ENCODE measurements around the gene RAB11FIP3. TPM values are rescaled to one million over a fixed set of nuclear protein-coding genes. Genes with fewer than 3 reads are reported as not detected.

The RAB11FIP3 gene
- total and polyA plus RNA-seq, 2 of the 13 experiments (the other 11 are each of a cell fraction or from before 2014, with no cell fraction given), result 34.3 to 57.6 TPM

DNA sequence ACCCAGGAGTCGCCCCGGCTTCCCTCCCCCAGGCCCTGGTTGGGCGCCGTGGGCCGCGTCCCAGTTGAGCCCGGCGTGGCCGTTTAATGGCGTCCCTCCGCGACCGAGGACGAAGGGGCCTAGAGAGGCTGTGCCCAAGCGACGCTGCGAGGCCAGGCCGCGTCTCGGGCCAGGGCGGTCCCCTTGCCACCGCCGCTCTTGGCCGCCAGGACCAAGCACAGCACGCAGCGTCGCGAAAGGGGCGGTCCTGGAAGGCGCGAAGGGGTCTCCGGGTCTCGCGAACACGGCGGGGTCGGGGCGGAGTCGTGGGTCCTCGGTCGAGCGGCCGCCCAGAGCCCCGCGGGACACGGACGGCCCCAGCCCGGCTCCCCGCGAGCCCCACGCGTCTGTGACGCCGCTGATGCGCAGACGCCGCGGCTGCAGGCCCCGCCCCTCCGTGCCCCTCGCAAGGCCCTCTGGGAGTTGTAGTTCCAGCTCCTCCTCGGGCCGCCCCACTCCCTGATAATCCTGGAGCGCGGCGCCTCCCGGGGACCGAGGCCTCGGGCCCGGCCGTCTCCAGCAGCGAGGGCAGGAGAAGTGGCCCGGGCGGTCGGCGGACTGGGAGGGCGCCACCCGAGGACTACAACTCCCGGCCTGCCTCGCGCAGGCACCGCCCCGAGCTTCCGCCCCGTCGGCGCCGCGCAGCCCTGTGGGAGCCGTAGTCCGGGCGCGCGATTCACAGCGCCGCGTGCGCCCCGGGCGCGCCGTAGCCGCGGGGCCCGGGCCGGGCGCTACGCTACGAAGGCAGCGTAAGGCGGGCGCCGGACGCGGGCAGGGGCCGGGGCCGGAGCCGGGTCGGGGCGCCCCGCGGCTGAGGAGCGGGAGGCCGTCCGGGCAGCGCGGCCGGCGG is 101.8 kb downstream of the RAB11FIP3 start, which contains the start of gene CAPN15 (continued):
- TF ChIP-seq, protein P1, sequence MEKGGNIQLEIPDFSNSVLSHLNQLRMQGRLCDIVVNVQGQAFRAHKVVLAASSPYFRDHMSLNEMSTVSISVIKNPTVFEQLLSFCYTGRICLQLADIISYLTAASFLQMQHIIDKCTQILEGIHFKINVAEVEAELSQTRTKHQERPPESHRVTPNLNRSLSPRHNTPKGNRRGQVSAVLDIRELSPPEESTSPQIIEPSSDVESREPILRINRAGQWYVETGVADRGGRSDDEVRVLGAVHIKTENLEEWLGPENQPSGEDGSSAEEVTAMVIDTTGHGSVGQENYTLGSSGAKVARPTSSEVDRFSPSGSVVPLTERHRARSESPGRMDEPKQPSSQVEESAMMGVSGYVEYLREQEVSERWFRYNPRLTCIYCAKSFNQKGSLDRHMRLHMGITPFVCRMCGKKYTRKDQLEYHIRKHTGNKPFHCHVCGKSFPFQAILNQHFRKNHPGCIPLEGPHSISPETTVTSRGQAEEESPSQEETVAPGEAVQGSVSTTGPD (CRISPR knock-in tag; IDR thresholded peaks at IDR 0.05), result no peak
- TF ChIP-seq, protein P2, sequence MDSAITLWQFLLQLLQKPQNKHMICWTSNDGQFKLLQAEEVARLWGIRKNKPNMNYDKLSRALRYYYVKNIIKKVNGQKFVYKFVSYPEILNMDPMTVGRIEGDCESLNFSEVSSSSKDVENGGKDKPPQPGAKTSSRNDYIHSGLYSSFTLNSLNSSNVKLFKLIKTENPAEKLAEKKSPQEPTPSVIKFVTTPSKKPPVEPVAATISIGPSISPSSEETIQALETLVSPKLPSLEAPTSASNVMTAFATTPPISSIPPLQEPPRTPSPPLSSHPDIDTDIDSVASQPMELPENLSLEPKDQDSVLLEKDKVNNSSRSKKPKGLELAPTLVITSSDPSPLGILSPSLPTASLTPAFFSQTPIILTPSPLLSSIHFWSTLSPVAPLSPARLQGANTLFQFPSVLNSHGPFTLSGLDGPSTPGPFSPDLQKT (CRISPR knock-in tag; IDR thresholded peaks at IDR 0.05; ENCODE audit: borderline replicate concordance), result peak; percentile 98
- TF ChIP-seq, protein P3, sequence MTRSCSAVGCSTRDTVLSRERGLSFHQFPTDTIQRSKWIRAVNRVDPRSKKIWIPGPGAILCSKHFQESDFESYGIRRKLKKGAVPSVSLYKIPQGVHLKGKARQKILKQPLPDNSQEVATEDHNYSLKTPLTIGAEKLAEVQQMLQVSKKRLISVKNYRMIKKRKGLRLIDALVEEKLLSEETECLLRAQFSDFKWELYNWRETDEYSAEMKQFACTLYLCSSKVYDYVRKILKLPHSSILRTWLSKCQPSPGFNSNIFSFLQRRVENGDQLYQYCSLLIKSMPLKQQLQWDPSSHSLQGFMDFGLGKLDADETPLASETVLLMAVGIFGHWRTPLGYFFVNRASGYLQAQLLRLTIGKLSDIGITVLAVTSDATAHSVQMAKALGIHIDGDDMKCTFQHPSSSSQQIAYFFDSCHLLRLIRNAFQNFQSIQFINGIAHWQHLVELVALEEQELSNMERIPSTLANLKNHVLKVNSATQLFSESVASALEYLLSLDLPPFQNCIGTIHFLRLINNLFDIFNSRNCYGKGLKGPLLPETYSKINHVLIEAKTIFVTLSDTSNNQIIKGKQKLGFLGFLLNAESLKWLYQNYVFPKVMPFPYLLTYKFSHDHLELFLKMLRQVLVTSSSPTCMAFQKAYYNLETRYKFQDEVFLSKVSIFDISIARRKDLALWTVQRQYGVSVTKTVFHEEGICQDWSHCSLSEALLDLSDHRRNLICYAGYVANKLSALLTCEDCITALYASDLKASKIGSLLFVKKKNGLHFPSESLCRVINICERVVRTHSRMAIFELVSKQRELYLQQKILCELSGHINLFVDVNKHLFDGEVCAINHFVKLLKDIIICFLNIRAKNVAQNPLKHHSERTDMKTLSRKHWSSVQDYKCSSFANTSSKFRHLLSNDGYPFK (CRISPR knock-in tag; IDR thresholded peaks at IDR 0.05; ENCODE audit: borderline replicate concordance), result no peak
- TF ChIP-seq HOXD1 (CRISPR knock-in tag; IDR thresholded peaks at IDR 0.05) (peak; percentile 73; the same call in 1 of the 2 replicates), MEIS2 (CRISPR knock-in tag; IDR thresholded peaks at IDR 0.05) (0 out of 2 replicates have a peak, but pooled peaks have one; percentile 23), SUZ12 (IDR thresholded peaks at IDR 0.05; ENCODE audit: low read depth, low read length) (peak; percentile 74), FOSL2 (CRISPR knock-in tag; IDR thresholded peaks at IDR 0.05) (no peak), TARDBP (CRISPR knock-in tag; IDR thresholded peaks at IDR 0.05) (peak; percentile 26; the same call in 1 of the 2 replicates), FOXM1 (CRISPR knock-in tag; IDR thresholded peaks at IDR 0.05) (peak; percentile 29; the same call in 1 of the 2 replicates), AHR (CRISPR knock-in tag; IDR thresholded peaks at IDR 0.05) (peak; percentile 81; the same call in 1 of the 2 replicates), NFATC3 (CRISPR knock-in tag; IDR thresholded peaks at IDR 0.05) (no peak)
- TF ChIP-seq, protein P4, sequence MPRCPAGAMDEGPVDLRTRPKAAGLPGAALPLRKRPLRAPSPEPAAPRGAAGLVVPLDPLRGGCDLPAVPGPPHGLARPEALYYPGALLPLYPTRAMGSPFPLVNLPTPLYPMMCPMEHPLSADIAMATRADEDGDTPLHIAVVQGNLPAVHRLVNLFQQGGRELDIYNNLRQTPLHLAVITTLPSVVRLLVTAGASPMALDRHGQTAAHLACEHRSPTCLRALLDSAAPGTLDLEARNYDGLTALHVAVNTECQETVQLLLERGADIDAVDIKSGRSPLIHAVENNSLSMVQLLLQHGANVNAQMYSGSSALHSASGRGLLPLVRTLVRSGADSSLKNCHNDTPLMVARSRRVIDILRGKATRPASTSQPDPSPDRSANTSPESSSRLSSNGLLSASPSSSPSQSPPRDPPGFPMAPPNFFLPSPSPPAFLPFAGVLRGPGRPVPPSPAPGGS (CRISPR knock-in tag; IDR thresholded peaks at IDR 0.05), result peak; percentile 75; the same call in 1 of the 2 replicates
- TF ChIP-seq, protein P5, sequence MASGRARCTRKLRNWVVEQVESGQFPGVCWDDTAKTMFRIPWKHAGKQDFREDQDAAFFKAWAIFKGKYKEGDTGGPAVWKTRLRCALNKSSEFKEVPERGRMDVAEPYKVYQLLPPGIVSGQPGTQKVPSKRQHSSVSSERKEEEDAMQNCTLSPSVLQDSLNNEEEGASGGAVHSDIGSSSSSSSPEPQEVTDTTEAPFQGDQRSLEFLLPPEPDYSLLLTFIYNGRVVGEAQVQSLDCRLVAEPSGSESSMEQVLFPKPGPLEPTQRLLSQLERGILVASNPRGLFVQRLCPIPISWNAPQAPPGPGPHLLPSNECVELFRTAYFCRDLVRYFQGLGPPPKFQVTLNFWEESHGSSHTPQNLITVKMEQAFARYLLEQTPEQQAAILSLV (CRISPR knock-in tag; IDR thresholded peaks at IDR 0.05; ENCODE audit: borderline replicate concordance), result peak; percentile 60
- TF ChIP-seq, protein P6, sequence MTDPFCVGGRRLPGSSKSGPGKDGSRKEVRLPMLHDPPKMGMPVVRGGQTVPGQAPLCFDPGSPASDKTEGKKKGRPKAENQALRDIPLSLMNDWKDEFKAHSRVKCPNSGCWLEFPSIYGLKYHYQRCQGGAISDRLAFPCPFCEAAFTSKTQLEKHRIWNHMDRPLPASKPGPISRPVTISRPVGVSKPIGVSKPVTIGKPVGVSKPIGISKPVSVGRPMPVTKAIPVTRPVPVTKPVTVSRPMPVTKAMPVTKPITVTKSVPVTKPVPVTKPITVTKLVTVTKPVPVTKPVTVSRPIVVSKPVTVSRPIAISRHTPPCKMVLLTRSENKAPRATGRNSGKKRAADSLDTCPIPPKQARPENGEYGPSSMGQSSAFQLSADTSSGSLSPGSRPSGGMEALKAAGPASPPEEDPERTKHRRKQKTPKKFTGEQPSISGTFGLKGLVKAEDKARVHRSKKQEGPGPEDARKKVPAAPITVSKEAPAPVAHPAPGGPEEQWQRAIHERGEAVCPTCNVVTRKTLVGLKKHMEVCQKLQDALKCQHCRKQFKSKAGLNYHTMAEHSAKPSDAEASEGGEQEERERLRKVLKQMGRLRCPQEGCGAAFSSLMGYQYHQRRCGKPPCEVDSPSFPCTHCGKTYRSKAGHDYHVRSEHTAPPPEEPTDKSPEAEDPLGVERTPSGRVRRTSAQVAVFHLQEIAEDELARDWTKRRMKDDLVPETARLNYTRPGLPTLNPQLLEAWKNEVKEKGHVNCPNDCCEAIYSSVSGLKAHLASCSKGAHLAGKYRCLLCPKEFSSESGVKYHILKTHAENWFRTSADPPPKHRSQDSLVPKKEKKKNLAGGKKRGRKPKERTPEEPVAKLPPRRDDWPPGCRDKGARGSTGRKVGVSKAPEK (CRISPR knock-in tag; IDR thresholded peaks at IDR 0.05; ENCODE audit: borderline replicate concordance), result 0 out of 2 replicates have a peak, but pooled peaks have one; percentile 56
